Measurements from ENCODE around the gene NGFR. TPM values are rescaled to one million over a fixed set of nuclear protein-coding genes. Genes with fewer than 3 reads are reported as not detected.
A peak's percentile ranks its signal among the peaks of the same experiment; 100 is the strongest.

Gene NGFR
- total RNA-seq, 1 experiment from 2014 or later, result 0.11 TPM

DNA sequence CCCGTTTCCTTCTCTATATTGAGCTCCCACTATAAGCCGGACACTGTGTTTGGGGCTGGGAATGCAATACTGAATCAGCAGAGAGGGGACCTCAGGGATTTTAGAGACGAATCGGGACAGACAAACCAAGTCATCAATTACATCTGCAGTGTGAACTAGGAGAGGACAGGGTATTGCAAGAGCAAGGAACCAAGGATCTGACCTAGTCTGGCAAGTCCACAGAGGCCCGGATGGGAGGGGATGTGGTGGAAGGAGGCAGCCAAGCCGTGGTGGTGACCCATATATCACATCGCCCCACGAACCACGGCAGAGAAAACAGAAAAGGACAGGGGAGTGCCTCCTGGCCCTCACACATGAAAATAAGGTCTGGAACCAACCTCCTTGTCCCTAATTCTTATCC lies 52.5 kb downstream of the NGFR start:
- H3K79me2 ChIP-seq (ENCODE audit: low read depth), result no peaks in the 10 kb centered on the region
- H2AFZ ChIP-seq, result no peak overlapping the region
- H3K4me3 ChIP-seq, result no peak overlapping the region
- ChIA-PET CTCF (no interaction called here), POLR2A (ENCODE audit: unreplicated experiment) (no interaction called here)
- no peaks in the 10 kb centered on the region for H3K36me3 ChIP-seq (ENCODE audit: low read depth)
- H4K20me1 ChIP-seq (ENCODE audit: insufficient read depth), result no peaks in the 10 kb centered on the region
- H3K27ac ChIP-seq, result no peak overlapping the region
- no peak overlapping the region for H3K4me2 ChIP-seq
- H3K27me3 ChIP-seq (ENCODE audit: insufficient read depth, low read depth), result peaks cover 10% of the 10 kb centered on the region; the same call in 1 of the 2 replicates
- no TSS peak for BruUV-seq (replicated peaks)
- no peak for DNase-seq
- H3K4me1 ChIP-seq (replicated peaks; ENCODE audit: insufficient read depth), result no peaks in the 10 kb centered on the region
- H3F3A ChIP-seq (ENCODE audit: insufficient read depth, low read depth), result no peaks in the 10 kb centered on the region
- intact Hi-C loops (cut with micrococcal nuclease; ENCODE audit: unreplicated experiment), result no loop called here
- TF ChIP-seq EZH2 (IDR thresholded peaks at IDR 0.05; ENCODE audit: low read depth), result no peak
- TF ChIP-seq, protein P1, sequence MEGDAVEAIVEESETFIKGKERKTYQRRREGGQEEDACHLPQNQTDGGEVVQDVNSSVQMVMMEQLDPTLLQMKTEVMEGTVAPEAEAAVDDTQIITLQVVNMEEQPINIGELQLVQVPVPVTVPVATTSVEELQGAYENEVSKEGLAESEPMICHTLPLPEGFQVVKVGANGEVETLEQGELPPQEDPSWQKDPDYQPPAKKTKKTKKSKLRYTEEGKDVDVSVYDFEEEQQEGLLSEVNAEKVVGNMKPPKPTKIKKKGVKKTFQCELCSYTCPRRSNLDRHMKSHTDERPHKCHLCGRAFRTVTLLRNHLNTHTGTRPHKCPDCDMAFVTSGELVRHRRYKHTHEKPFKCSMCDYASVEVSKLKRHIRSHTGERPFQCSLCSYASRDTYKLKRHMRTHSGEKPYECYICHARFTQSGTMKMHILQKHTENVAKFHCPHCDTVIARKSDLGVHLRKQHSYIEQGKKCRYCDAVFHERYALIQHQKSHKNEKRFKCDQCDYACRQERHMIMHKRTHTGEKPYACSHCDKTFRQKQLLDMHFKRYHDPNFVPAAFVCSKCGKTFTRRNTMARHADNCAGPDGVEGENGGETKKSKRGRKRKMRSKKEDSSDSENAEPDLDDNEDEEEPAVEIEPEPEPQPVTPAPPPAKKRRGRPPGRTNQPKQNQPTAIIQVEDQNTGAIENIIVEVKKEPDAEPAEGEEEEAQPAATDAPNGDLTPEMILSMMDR (conservative IDR thresholded peaks at IDR 0.05), result no peak
- H3K9me3 ChIP-seq (ENCODE audit: insufficient read depth, low read depth), result no peaks in the 10 kb centered on the region
- H3K9me2 ChIP-seq (ENCODE audit: insufficient read depth), result no peaks in the 10 kb centered on the region

- Histone ChIP-seq H3K9me3 (ENCODE audit: insufficient read depth, low read depth) (no peaks in the 10 kb centered on the region), H3K4me2 (no peak overlapping the region), H3K4me3 (no peak overlapping the region), H2AFZ (no peak overlapping the region), H3F3A (ENCODE audit: insufficient read depth, low read depth) (no peaks in the 10 kb centered on the region), H3K4me1 (replicated peaks; ENCODE audit: insufficient read depth) (no peaks in the 10 kb centered on the region), H3K79me2 (ENCODE audit: low read depth) (no peaks in the 10 kb centered on the region), H3K27ac (no peak overlapping the region), H4K20me1 (ENCODE audit: insufficient read depth) (no peaks in the 10 kb centered on the region), H3K36me3 (ENCODE audit: low read depth) (no peaks in the 10 kb centered on the region), H3K27me3 (ENCODE audit: insufficient read depth, low read depth) (peaks cover 10% of the 10 kb centered on the region; the same call in 1 of the 2 replicates), H3K9me2 (ENCODE audit: insufficient read depth) (no peaks in the 10 kb centered on the region)
- no TSS peak for BruUV-seq (replicated peaks)
- intact Hi-C loops (cut with micrococcal nuclease; ENCODE audit: unreplicated experiment), result loop anchor here (2.0 kb wide), 2 partner anchors 51 to 233 kb away; no protein-coding TSS in a partner anchor
- ChIA-PET CTCF (no interaction called here), POLR2A (ENCODE audit: unreplicated experiment) (no interaction called here)
- DNase-seq, result no peak
- no peak for TF ChIP-seq EZH2 (IDR thresholded peaks at IDR 0.05; ENCODE audit: low read depth)
- TF ChIP-seq, protein P1 (conservative IDR thresholded peaks at IDR 0.05), result no peak
Observed at GRCh38 chr17:49548051-49548505, 53.0 kb downstream of the NGFR start.

GRCh38 chr17:49548506-49549310 lies 53.6 kb downstream of the NGFR start:
- peak in 1 of 2 experiments; percentile 53 for DNase-seq
- no peak overlapping the region for H3K27ac ChIP-seq
- no peak overlapping the region for H2AFZ ChIP-seq

More at GRCh38 chr17:49548506-49549310, 53.6 kb downstream of the NGFR start:
- Histone ChIP-seq H3K9me2 (ENCODE audit: insufficient read depth) (no peaks in the 10 kb centered on the region), H3K4me1 (replicated peaks; ENCODE audit: insufficient read depth) (no peaks in the 10 kb centered on the region), H3K9me3 (ENCODE audit: insufficient read depth, low read depth) (no peaks in the 10 kb centered on the region), H3K27me3 (ENCODE audit: insufficient read depth, low read depth) (peaks cover 10% of the 10 kb centered on the region; the same call in 1 of the 2 replicates), H3K36me3 (ENCODE audit: low read depth) (no peaks in the 10 kb centered on the region), H4K20me1 (ENCODE audit: insufficient read depth) (no peaks in the 10 kb centered on the region), H3K4me2 (no peak overlapping the region), H3K4me3 (no peak overlapping the region), H3F3A (ENCODE audit: insufficient read depth, low read depth) (no peaks in the 10 kb centered on the region), H3K79me2 (ENCODE audit: low read depth) (no peaks in the 10 kb centered on the region)
- CTCF ChIA-PET, result interaction anchor here (0.7 kb wide), 1 partner anchor 24 kb away, joined by 3 read pairs; no protein-coding TSS in a partner anchor
- intact Hi-C loops (cut with micrococcal nuclease; ENCODE audit: unreplicated experiment), result loop anchor here (2.0 kb wide), 2 partner anchors 52 to 234 kb away; no protein-coding TSS in a partner anchor
- TF ChIP-seq EZH2 (IDR thresholded peaks at IDR 0.05; ENCODE audit: low read depth), result no peak
- TF ChIP-seq, protein P1 (conservative IDR thresholded peaks at IDR 0.05), result peak; percentile 79
- POLR2A ChIA-PET (ENCODE audit: unreplicated experiment), result no interaction called here
- no TSS peak for BruUV-seq (replicated peaks)
